ENCODE data around the gene MCTP2. TPM values are rescaled to one million over a fixed set of nuclear protein-coding genes. Genes with fewer than 3 reads are reported as not detected.

Gene MCTP2
- polyA plus RNA-seq, 3 donors, result 2.4 to 7.4 (median 7.3) TPM

- intact Hi-C loops (cut with micrococcal nuclease), result no loop called here
- no peaks in the 10 kb centered on the region for H4K20me1 ChIP-seq (ENCODE audit: insufficient read depth, low read length)
- H3K36me3 ChIP-seq (replicated peaks in 1 of 2; ENCODE audit: control insufficient read depth in 1 of 2, insufficient read depth in 2 of 2, low read length in 2 of 2), result peaks cover 0 to 34% of the 10 kb centered on the region in 2 donors
- Mint-ChIP-seq H3K4me1 (no peaks in the 10 kb centered on the region), H3K9me3 (no peaks in the 10 kb centered on the region), H3K36me3 (peaks cover 41 to 55% of the 10 kb centered on the region in 2 donors), H3K27me3 (ENCODE audit: low read depth in 3 of 3) (peaks cover 0 to 2% (median 0%) of the 10 kb centered on the region in 3 donors), H3K4me3 (no peak overlapping the region), H3K27ac (peak overlapping the region in 1 of 7 donors; percentile 0)
- H3K9me3 ChIP-seq (replicated peaks in 1 of 2; ENCODE audit: control insufficient read depth in 1 of 2, insufficient read depth in 1 of 2, low read length in 2 of 2), result no peaks in the 10 kb centered on the region
- DNase-seq, result no peak
- H3K4me1 ChIP-seq (ENCODE audit: control insufficient read depth in 1 of 2, insufficient read depth in 2 of 2, low read length in 2 of 2), result no peaks in the 10 kb centered on the region
- no peak overlapping the region for H3K9ac ChIP-seq (ENCODE audit: insufficient read depth, low read length, poor library complexity, severe bottlenecking)
- H3K4me3 ChIP-seq (replicated peaks in 1 of 3; ENCODE audit: low read depth in 2 of 3, low read length in 3 of 3), result no peak overlapping the region
- H3K27me3 ChIP-seq (ENCODE audit: control insufficient read depth in 2 of 2, insufficient read depth in 2 of 2, low read length in 2 of 2), result no peaks in the 10 kb centered on the region
- 94% methylated on average over 2 of the region's 3 CpGs for WGBS (ENCODE audit: insufficient coverage)
- H3K4me2 ChIP-seq (replicated peaks; ENCODE audit: extremely low read depth, low read length, poor library complexity, severe bottlenecking), result no peak overlapping the region
- H2AFZ ChIP-seq (ENCODE audit: insufficient read depth, low read depth, low read length, poor library complexity, severe bottlenecking), result no peak overlapping the region
- no peak overlapping the region for H3K27ac ChIP-seq (ENCODE audit: low read depth in 1 of 2, low read length in 2 of 2)
- no peaks in the 10 kb centered on the region for H3K79me2 ChIP-seq (ENCODE audit: insufficient read depth, low read length)
- no peak for TF ChIP-seq CTCF (IDR thresholded peaks at IDR 0.05)
Observed at GRCh38 chr15:94314639-94315038, 83.3 kb downstream of the MCTP2 start.

GRCh38 chr15:94317211-94317610, 85.8 kb downstream of the MCTP2 start:
- no peaks in the 10 kb centered on the region for H3K79me2 ChIP-seq (ENCODE audit: insufficient read depth, low read length)
- no peak overlapping the region for H3K9ac ChIP-seq (ENCODE audit: insufficient read depth, low read length, poor library complexity, severe bottlenecking)
- H4K20me1 ChIP-seq (ENCODE audit: insufficient read depth, low read length), result no peaks in the 10 kb centered on the region
- TF ChIP-seq CTCF (IDR thresholded peaks at IDR 0.05), result no peak
- no peaks in the 10 kb centered on the region for H3K9me3 ChIP-seq (replicated peaks in 1 of 2; ENCODE audit: control insufficient read depth in 1 of 2, insufficient read depth in 1 of 2, low read length in 2 of 2)
- H3K27ac ChIP-seq (ENCODE audit: low read depth in 1 of 2, low read length in 2 of 2), result no peak overlapping the region
- no peak overlapping the region for H3K4me3 Mint-ChIP-seq
- H3K36me3 ChIP-seq (replicated peaks in 1 of 2; ENCODE audit: control insufficient read depth in 1 of 2, insufficient read depth in 2 of 2, low read length in 2 of 2), result peaks cover 2 to 42% of the 10 kb centered on the region in 2 donors
- peaks cover 42 to 63% of the 10 kb centered on the region in 2 donors for H3K36me3 Mint-ChIP-seq
- 71% methylated on average over 3 of the region's 5 CpGs for WGBS (ENCODE audit: insufficient coverage)
- intact Hi-C loops (cut with micrococcal nuclease), result no loop called here
- peaks cover 0 to 2% (median 0%) of the 10 kb centered on the region in 3 donors for H3K27me3 Mint-ChIP-seq (ENCODE audit: low read depth in 3 of 3)
- H3K27ac Mint-ChIP-seq, result peak overlapping the region in 1 of 7 donors; percentile 3
- no peak overlapping the region for H3K4me3 ChIP-seq (replicated peaks in 1 of 3; ENCODE audit: low read depth in 2 of 3, low read length in 3 of 3)
- DNase-seq, result no peak
- peaks cover 8% of the 10 kb centered on the region for H3K4me1 Mint-ChIP-seq
- no peak overlapping the region for H2AFZ ChIP-seq (ENCODE audit: insufficient read depth, low read depth, low read length, poor library complexity, severe bottlenecking)
- no peaks in the 10 kb centered on the region for H3K27me3 ChIP-seq (ENCODE audit: control insufficient read depth in 2 of 2, insufficient read depth in 2 of 2, low read length in 2 of 2)
- peaks cover 8 to 9% of the 10 kb centered on the region in 2 donors for H3K4me1 ChIP-seq (ENCODE audit: control insufficient read depth in 1 of 2, insufficient read depth in 2 of 2, low read length in 2 of 2)
- no peaks in the 10 kb centered on the region for H3K9me3 Mint-ChIP-seq
- no peak overlapping the region for H3K4me2 ChIP-seq (replicated peaks; ENCODE audit: extremely low read depth, low read length, poor library complexity, severe bottlenecking)

All from CD14-positive monocyte (primary cell).